ENCODE measurements around the gene HTRA2. TPM values are rescaled to one million over a fixed set of nuclear protein-coding genes. Genes with fewer than 3 reads are reported as not detected.

The HTRA2 gene
- total and polyA plus RNA-seq, 9 of the 15 experiments (the other 6 are each of a cell fraction or from before 2014, with no cell fraction given): 54.2 to 71.2 (median 65.8) TPM

- no peak for TF ChIP-seq ZNF512 (tag; IDR thresholded peaks at IDR 0.05)
- TF ChIP-seq SMC3 (conservative IDR thresholded peaks at IDR 0.05; ENCODE audit: insufficient read depth, low read depth, low read length): peak; percentile 83
- TF ChIP-seq THAP7 (CRISPR knock-in tag; IDR thresholded peaks at IDR 0.05): peak; percentile 13; the same call in 1 of the 2 replicates
- peak; percentile 80; the same call in 1 of the 2 replicates for TF ChIP-seq POLR2AphosphoS2 (IDR thresholded peaks at IDR 0.05; ENCODE audit: low read length)
- TF ChIP-seq MNT (conservative IDR thresholded peaks at IDR 0.05): peak; percentile 6 to 85
- peak; percentile 95 for TF ChIP-seq ZBTB40 (IDR thresholded peaks at IDR 0.05)
- TF ChIP-seq ZBTB40 (CRISPR knock-in tag; IDR thresholded peaks at IDR 0.05): no peak
- peak; percentile 55 for TF ChIP-seq CTCFL (IDR thresholded peaks at IDR 0.05; ENCODE audit: borderline replicate concordance, insufficient read depth, low read depth, low read length, poor library complexity, severe bottlenecking)
- TF ChIP-seq NCOR1 (IDR thresholded peaks at IDR 0.05): peak; percentile 78
- peak; percentile 86 for TF ChIP-seq POU5F1 (IDR thresholded peaks at IDR 0.05; ENCODE audit: borderline replicate concordance, low read depth, low read length, partially characterized antibody)
These were observed 46.7 kb upstream of the HTRA2 start, which contains the start of the genes CCDC142 and TTC31 (continued) for GRCh38 chr2:74482801-74483674.

All from K562 (cell line).